AG04450 (cell line): ENCODE measurements around the gene DPP10. TPM values are rescaled to one million over a fixed set of nuclear protein-coding genes. Genes with fewer than 3 reads are reported as not detected.

Experiments
- CTCF ChIA-PET: fragments of 300-600, 350-600 bp; formaldehyde crosslinking; extraction: SDS; loops from one replicate; lab custom pipeline; 2022; ENCODE audit warnings: antibody characterized with exemption, inconsistent platforms; lab: Charles Lee
- POLR2A ChIA-PET: fragments of 350-600 bp; formaldehyde crosslinking; extraction: SDS; loops from one replicate; lab custom pipeline; 2021; ENCODE audit warnings: antibody characterized with exemption, inconsistent platforms; lab: Yijun Ruan, JAX
- DNase-seq: peaks from one replicate; pipeline ENCODE4 v3.0.0-alpha.2; 2011; ENCODE audit warnings: low read depth, low spot score
- H3K27ac ChIP-seq: one replicate; pipeline ENCODE4 v1.5.1; 2012; ENCODE audit warnings: low read depth, low read length, control low read depth
- H3K27me3 ChIP-seq: one replicate; pipeline ENCODE4 v1.6.0; 2012; ENCODE audit warnings: low read length; ENCODE audit not compliant: control insufficient read depth, insufficient read depth
- H3K4me3 ChIP-seq: 2 replicates; pipeline ENCODE4 v1.5.1; 2011; ENCODE audit warnings: mild to moderate bottlenecking, low read depth, low read length, control low read depth
- H3K9me3 ChIP-seq: 2 replicates; pipeline ENCODE4 v1.5.1; 2012; ENCODE audit warnings: low read length; ENCODE audit not compliant: control insufficient read depth, insufficient read depth
- polyA plus RNA-seq: library from polyadenylated mRNA; depleted of rRNA; stranded (reverse); fragments of >200 nt; gene quantifications from 2 replicates; pipeline ENCODE4 v1.2.3, GENCODE V29; 2011
- TF ChIP-seq, protein P1 (sequence below): IDR thresholded peaks from 2 replicates; pipeline ENCODE4 v1.5.1; 2011; ENCODE audit warnings: low read depth, low read length, control low read depth, inconsistent platforms

The DPP10 gene
- polyA plus RNA-seq, 1 experiment, result not detected

DNA sequence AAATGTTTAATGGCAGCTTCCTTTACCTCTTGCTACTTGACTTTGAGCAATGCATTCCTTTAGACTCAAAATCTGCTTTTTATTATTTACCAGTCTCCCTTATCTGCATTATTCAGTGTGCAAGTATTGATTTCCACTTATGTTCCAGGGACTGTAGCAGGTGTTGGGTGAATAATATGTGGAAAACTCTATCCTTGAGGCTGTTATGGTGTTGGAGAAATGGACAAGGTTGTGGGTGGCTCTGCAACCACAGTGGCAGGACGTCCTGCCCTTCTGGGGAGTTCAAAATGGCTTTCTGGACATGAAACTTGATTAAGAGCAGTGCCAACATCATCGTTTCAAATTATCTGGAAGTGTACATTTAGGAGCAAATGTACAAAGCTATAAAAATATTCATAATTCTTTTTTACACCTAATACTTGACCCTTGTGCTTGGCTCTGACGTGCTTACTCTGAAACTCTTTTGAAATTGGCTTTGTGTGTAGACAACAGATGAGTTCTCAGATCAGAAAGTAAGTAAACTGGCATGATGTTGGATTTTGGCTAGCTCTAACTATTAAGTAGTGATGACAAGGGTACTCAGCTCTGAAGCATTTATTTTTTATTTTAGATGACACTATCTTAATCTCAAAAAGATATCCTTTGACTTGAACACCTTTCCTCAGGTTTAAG is 766.2 kb downstream of the DPP10 start:
- DNase-seq, result no peak
- TF ChIP-seq, protein P1, sequence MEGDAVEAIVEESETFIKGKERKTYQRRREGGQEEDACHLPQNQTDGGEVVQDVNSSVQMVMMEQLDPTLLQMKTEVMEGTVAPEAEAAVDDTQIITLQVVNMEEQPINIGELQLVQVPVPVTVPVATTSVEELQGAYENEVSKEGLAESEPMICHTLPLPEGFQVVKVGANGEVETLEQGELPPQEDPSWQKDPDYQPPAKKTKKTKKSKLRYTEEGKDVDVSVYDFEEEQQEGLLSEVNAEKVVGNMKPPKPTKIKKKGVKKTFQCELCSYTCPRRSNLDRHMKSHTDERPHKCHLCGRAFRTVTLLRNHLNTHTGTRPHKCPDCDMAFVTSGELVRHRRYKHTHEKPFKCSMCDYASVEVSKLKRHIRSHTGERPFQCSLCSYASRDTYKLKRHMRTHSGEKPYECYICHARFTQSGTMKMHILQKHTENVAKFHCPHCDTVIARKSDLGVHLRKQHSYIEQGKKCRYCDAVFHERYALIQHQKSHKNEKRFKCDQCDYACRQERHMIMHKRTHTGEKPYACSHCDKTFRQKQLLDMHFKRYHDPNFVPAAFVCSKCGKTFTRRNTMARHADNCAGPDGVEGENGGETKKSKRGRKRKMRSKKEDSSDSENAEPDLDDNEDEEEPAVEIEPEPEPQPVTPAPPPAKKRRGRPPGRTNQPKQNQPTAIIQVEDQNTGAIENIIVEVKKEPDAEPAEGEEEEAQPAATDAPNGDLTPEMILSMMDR, result no peak
- CTCF ChIA-PET, result no interaction called here
- H3K27me3 ChIP-seq, result no peaks in the 10 kb centered on the region
- no peak overlapping the region for H3K4me3 ChIP-seq
- no peak overlapping the region for H3K27ac ChIP-seq
- no peaks in the 10 kb centered on the region; the same call in 1 of the 2 replicates for H3K9me3 ChIP-seq
- POLR2A ChIA-PET, result no interaction called here

DNA sequence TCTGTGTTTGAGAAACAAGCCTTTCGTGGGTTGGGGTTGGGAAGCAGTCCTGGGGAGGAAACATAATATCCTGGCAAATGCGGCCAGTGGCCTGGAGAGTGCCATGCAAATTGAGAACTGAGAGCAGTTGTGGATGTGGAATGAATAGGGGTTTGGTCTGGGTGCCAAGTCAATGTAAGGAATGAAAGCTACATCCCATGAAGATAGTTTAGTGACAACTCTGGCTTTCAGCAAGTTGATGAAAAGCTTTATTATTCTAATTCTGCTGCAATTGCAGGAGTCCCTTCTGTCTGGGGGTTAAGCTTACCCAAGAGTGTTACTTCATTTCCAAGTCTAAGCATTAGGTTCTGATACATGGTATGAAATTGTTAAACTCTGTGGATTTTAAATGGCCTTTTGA is 771.6 kb downstream of the DPP10 start:
- Histone ChIP-seq H3K9me3 (no peaks in the 10 kb centered on the region), H3K4me3 (no peak overlapping the region), H3K27me3 (no peaks in the 10 kb centered on the region), H3K27ac (no peak overlapping the region)
- DNase-seq, result no peak
- TF ChIP-seq, protein P1, result no peak
- ChIA-PET CTCF (no interaction called here), POLR2A (no interaction called here)

DNA sequence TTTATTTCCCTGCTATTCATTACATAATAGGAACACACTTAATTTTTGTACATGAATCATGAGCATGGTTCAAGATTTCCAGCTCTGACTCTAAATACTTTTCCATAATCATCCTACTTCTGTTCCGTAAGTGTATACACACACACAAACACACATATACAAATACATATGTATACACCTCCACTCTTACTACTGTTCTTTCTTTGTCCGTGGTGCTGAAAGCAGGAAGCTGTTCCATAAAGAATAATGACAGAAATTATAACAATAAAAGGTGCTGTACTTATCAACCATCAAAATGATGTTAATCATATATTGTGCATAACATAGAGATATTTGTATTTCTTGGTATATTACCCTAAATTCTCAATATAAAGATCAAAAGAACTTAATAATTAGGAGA is 776.9 kb downstream of the DPP10 start:
- no peak overlapping the region for H3K4me3 ChIP-seq
- ChIA-PET POLR2A (no interaction called here), CTCF (no interaction called here)
- no peaks in the 10 kb centered on the region for H3K9me3 ChIP-seq
- DNase-seq, result no peak
- H3K27me3 ChIP-seq, result no peaks in the 10 kb centered on the region
- TF ChIP-seq, protein P1, result no peak
- no peak overlapping the region for H3K27ac ChIP-seq

DNA sequence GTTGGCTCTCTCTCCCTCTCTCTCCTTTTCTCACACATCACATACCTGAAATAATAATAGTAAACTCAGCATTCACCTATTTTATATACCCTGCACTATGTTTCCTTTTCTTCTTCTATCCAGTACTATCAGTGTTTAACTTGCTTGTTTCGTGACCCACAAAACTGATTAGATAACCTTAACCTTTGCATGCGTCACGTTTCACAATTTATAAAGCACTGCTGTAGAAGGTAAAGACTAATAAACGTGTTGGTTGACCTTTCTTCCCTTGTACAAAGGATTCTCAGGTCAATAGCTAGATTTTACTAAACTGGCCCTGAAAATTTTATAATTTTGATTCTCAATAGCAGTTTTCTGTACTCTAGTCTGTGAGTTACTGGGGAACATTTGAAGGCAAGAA is 791.7 kb downstream of the DPP10 start:
- DNase-seq, result no peak
- Histone ChIP-seq H3K27me3 (no peaks in the 10 kb centered on the region), H3K27ac (no peak overlapping the region), H3K4me3 (no peak overlapping the region), H3K9me3 (peaks cover 5% of the 10 kb centered on the region)
- TF ChIP-seq, protein P1, result no peak
- ChIA-PET CTCF (no interaction called here), POLR2A (no interaction called here)

DNA sequence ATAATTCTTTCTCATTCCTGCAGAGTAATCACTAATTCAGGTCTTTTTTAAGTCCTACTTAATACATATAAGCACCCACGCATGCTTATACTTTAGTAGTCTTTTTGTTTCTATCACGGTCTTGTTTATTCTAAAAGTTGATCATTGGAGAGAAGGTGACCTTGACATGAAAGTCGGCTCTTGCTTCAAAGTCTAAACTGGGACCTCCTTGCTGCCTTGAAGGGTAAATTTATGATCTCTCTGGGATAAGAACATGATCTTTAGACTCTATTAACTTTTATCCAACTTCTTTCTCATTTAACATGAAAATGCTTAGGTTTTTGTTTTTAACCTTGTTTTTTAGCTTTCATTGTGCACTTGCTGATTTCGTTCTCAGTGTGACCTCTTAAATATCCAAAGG is 792.3 kb downstream of the DPP10 start:
- POLR2A ChIA-PET, result no interaction called here

More for the DNA sequence above, 792.3 kb downstream of the DPP10 start:
- no peak overlapping the region for H3K4me3 ChIP-seq
- DNase-seq, result no peak
- CTCF ChIA-PET, result no interaction called here
- TF ChIP-seq, protein P1, result no peak
- H3K27ac ChIP-seq, result no peak overlapping the region
- peaks cover 5% of the 10 kb centered on the region for H3K9me3 ChIP-seq
- no peaks in the 10 kb centered on the region for H3K27me3 ChIP-seq
